IMR-90 (cell line): ENCODE measurements around the gene RBM45.

Experiments
- BHLHE40 ChIP-seq: fragments of 150-350 bp; IDR thresholded peaks from 2 replicates; pipeline ENCODE4 v1.6.1; 2016; ENCODE audit warnings: mild to moderate bottlenecking, low read depth, low read length
- CEBPB ChIP-seq: IDR thresholded peaks from 2 replicates; pipeline ENCODE4 v1.6.1; 2012; ENCODE audit warnings: low read depth, low read length, improper control_type of control experiment
- CHD1 ChIP-seq: IDR thresholded peaks from 2 replicates; pipeline ENCODE4 v1.6.1; 2012; ENCODE audit warnings: low read depth, low read length, improper control_type of control experiment
- ELK1 ChIP-seq: fragments of 150-350 bp; IDR thresholded peaks from 2 replicates; pipeline ENCODE4 v1.6.1; 2016; ENCODE audit warnings: low read depth, mild to moderate bottlenecking, low read length, moderate library complexity, borderline replicate concordance
- POLR2A ChIP-seq: IDR thresholded peaks from 2 replicates; pipeline ENCODE4 v1.6.1; 2012; ENCODE audit warnings: mild to moderate bottlenecking, low read depth, low read length
- RAD21 ChIP-seq: IDR thresholded peaks from 2 replicates; pipeline ENCODE4 v1.6.1; 2012; ENCODE audit warnings: low read length, improper control_type of control experiment
- RCOR1 ChIP-seq: IDR thresholded peaks from 2 replicates; pipeline ENCODE4 v1.6.1; 2012; ENCODE audit warnings: mild to moderate bottlenecking, low read length, improper control_type of control experiment; ENCODE audit not compliant: insufficient replicate concordance
- RFX5 ChIP-seq: IDR thresholded peaks from 2 replicates; pipeline ENCODE4 v1.8.0; 2012; ENCODE audit warnings: low read depth, mild to moderate bottlenecking, low read length, moderate library complexity
- SMC3 ChIP-seq: fragments of 150-350 bp; IDR thresholded peaks from 2 replicates; pipeline ENCODE4 v1.6.1; 2016; ENCODE audit warnings: low read depth, mild to moderate bottlenecking, antibody characterized with exemption, low read length, moderate library complexity
- TF ChIP-seq, protein P1 (sequence below): conservative IDR thresholded peaks from 2 replicates; pipeline ENCODE4 v1.5.1; 2012; ENCODE audit warnings: mild to moderate bottlenecking, low read depth, low read length, improper control_type of control experiment

GRCh38 chr2:178072383-178073301, 39.6 kb upstream of the RBM45 start, which contains the start of gene PDE11A:
- TF ChIP-seq, protein P1, sequence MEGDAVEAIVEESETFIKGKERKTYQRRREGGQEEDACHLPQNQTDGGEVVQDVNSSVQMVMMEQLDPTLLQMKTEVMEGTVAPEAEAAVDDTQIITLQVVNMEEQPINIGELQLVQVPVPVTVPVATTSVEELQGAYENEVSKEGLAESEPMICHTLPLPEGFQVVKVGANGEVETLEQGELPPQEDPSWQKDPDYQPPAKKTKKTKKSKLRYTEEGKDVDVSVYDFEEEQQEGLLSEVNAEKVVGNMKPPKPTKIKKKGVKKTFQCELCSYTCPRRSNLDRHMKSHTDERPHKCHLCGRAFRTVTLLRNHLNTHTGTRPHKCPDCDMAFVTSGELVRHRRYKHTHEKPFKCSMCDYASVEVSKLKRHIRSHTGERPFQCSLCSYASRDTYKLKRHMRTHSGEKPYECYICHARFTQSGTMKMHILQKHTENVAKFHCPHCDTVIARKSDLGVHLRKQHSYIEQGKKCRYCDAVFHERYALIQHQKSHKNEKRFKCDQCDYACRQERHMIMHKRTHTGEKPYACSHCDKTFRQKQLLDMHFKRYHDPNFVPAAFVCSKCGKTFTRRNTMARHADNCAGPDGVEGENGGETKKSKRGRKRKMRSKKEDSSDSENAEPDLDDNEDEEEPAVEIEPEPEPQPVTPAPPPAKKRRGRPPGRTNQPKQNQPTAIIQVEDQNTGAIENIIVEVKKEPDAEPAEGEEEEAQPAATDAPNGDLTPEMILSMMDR, result no peak
- TF ChIP-seq POLR2A, result no peak
- no peak for TF ChIP-seq RCOR1
- no peak for TF ChIP-seq CEBPB
- TF ChIP-seq ELK1, result no peak
- TF ChIP-seq RAD21, result no peak
- TF ChIP-seq SMC3, result no peak
- TF ChIP-seq RFX5, result no peak
- no peak for TF ChIP-seq CHD1
- no peak for TF ChIP-seq BHLHE40
